GM10248 (cell line): Measurements from ENCODE around the gene ASPHD1.

ENCODE experiments used
- CTCF ChIA-PET: fragments of 300-600 bp; sonication (Branson Sonifier 250); formaldehyde crosslinking; extraction: SDS; loops from one replicate; lab custom pipeline; 2021; ENCODE audit warnings: antibody characterized with exemption; lab: Yijun Ruan, JAX
- POLR2A ChIA-PET: fragments of 350-650 bp; sonication (Branson Sonifier 250); formaldehyde crosslinking; extraction: SDS; loops from one replicate; lab custom pipeline; 2020; ENCODE audit warnings: antibody characterized with exemption; lab: Yijun Ruan, JAX
- DNase-seq: peaks from one replicate; pipeline ENCODE4 v3.0.0; 2012; ENCODE audit errors: extremely low spot score
- TF ChIP-seq, protein P1 (sequence below): IDR thresholded peaks from 2 replicates; pipeline ENCODE4 v1.5.1; 2012; ENCODE audit warnings: mild to moderate bottlenecking, low read depth; ENCODE audit errors: extremely low read depth, missing control alignments, control extremely low read depth

Gene ASPHD1

DNA sequence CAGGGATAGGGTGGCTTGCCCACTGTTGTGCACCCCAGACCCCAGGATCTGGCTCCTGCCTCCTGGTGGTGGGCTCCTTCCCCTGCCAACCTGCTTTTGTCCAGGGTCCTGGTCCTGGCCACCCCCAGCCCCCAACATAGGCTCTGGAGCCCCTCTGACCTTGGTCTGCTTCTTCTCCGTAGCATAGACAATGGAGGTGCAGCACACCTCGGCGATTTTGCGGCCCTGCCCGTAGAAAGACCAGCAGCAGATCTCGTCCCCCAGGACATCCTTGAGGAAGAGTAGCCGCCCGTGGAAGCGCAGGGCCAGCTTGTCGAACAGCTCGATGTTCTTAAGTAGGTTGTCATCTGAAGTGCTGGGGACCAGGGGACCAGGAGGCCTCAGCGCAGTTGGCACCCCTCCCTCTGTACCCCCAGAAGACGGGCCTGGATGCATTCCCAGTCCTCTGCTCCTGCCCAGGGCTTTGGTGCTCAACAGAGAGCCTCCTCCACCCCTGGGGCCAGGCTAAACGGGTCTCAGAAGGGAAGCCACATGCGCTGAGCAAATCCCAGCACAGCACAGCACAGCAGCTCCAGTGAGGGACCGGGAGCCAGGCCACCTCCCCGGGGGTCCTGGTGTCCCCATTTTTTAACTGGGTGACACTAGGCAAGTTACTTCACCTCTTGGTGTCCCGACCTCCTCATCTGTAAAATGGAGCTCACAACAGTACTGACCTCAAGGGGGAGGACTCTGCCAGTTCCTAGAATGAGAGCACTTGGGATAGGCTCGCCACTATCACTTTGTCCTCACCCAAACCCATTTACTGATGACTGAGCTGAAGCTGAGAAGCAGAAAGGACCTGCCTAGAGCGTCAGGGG is 10.8 kb downstream of the ASPHD1 start:
- DNase-seq: no peak
- ChIA-PET CTCF (interaction anchor here (1.9 kb wide), 1 partner anchor 63 kb away, joined by 5 read pairs; no protein-coding TSS in a partner anchor), POLR2A (interaction anchor here (0.6 kb wide), 1 partner anchor 89 kb away, joined by 4 read pairs; no protein-coding TSS in a partner anchor)
- TF ChIP-seq, protein P1, sequence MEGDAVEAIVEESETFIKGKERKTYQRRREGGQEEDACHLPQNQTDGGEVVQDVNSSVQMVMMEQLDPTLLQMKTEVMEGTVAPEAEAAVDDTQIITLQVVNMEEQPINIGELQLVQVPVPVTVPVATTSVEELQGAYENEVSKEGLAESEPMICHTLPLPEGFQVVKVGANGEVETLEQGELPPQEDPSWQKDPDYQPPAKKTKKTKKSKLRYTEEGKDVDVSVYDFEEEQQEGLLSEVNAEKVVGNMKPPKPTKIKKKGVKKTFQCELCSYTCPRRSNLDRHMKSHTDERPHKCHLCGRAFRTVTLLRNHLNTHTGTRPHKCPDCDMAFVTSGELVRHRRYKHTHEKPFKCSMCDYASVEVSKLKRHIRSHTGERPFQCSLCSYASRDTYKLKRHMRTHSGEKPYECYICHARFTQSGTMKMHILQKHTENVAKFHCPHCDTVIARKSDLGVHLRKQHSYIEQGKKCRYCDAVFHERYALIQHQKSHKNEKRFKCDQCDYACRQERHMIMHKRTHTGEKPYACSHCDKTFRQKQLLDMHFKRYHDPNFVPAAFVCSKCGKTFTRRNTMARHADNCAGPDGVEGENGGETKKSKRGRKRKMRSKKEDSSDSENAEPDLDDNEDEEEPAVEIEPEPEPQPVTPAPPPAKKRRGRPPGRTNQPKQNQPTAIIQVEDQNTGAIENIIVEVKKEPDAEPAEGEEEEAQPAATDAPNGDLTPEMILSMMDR: no peak

DNA sequence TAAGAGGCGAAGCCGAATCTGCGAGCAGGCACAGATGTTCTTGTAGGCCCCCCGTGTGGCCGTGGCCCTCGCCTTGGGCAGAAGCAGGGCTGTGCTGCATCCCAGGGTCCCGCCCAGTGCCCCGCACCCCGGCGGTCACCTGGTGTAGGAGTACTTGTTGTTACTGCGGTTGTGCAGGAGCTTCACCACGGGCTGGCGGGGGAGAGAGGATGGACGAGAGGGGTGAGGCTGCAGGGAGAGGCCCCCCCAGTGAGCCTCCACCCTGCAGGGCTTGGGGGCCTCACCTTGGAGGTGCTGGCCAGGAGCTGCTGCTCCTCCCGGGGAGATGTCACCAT is 11.4 kb downstream of the ASPHD1 start:
- no peak for DNase-seq
- TF ChIP-seq, protein P1: no peak
- ChIA-PET CTCF (no interaction called here), POLR2A (no interaction called here)

DNA sequence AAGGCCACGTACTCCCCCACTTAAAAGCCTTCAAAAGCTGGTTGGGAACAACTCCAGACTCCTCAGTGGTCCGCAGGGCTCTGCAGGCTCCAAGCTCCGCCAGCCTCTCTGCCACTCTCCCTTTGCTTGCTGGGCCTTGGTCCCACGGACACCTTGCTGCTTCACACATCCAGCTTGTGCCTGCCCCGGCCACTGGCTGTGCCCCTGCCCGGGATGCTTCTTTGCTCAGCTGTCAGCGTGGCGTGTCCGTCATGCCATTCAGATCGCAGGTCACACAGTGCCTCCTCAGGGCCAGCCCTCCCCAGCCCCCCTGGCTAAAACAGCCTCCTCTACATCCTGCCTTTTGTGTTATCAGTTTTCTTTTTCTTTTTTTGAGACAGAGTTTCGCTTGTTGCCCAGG is 11.8 kb downstream of the ASPHD1 start:
- DNase-seq: no peak
- TF ChIP-seq, protein P1: no peak
- POLR2A ChIA-PET: no interaction called here
- CTCF ChIA-PET: no interaction called here

DNA sequence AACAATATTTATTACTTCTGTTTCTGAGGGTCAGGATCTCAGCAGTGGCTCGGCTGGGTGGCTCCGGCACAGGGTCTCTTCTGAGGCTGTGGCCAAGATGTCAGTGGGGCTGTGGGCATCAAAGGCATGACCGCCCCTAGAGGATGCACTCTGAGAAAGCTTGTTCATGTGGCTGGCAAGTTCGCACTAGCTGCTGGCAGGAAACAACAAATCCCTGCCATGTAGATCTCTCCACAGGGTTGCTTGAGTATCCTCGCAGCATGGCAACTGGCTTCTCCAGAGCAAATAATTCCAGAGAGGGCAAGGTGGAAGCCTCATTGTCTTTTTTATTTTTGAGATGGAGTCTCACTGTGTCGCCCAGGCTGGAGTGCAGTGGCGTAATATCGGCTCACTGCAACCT is 13.2 kb downstream of the ASPHD1 start:
- TF ChIP-seq, protein P1: no peak
- POLR2A ChIA-PET: no interaction called here
- CTCF ChIA-PET: interaction anchor here (1.6 to 2.5 kb wide), 2 partner anchors 9 to 65 kb away, joined by 6 to 9 read pairs; no protein-coding TSS in a partner anchor
- no peak for DNase-seq

DNA sequence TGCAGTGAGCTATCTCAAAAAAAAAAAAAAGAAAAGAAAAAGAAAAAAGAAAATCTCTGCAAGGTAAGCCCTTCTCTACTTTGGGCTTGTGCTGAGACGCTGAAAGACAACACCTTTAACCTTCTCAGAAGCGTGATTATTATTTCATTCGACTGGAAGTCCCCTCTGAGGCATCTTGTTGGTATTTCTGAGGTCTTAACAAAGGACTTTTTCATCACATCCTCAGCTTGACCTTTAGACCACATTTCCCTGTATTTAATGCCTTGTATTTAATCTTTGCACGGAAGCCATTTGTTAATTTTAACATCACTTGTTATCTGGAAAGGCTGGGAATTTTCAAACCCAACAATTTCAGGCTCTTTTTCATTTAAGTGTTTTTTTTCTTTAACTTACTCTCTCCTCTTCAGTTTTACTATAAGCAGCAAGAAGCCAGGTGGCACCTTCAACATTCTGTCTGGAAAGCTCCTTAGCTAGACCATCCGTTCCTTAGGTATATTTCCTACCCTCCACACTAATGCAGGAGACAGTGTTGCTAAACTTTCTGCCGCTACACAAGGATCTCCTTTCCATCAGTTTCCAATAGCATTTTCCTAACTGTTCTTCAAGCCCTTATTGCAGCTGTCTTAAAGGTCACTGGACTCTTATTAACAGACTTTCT is 15.4 kb downstream of the ASPHD1 start:
- POLR2A ChIA-PET: no interaction called here
- no peak for DNase-seq
- CTCF ChIA-PET: interaction anchor here (1.0 to 2.0 kb wide), 3 partner anchors 15 to 37 kb away, joined by 3 to 6 read pairs (median 5); partner anchors contain the start of gene ASPHD1
- TF ChIP-seq, protein P1: no peak

DNA sequence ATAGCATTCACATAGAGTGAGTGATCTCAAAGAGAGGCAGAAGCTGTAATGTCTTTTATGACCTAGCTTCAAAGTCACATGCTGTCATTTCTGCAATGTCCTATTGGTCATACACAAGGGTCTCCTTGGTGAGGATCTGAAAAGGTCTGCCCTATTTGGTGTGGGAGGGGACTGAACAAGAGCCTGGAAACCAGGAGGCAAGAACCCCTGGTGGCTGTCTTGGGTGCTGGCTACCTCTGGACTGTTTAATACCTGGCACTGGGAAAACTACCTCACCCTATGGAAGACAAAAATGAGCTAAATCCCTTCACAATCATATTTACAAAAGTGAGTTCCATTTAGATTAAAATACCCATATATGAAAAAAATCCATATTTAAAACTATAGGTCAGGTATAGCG is 16.7 kb downstream of the ASPHD1 start:
- POLR2A ChIA-PET: no interaction called here
- CTCF ChIA-PET: interaction anchor here (1.1 to 1.7 kb wide), 4 partner anchors 9 to 68 kb away, joined by 3 to 7 read pairs (median 6); partner anchors contain the start of genes ASPHD1, KCTD13 and TMEM219

More for the DNA sequence above, 16.7 kb downstream of the ASPHD1 start:
- DNase-seq: no peak
- TF ChIP-seq, protein P1: no peak
